HCT116 (cell line): Measurements from ENCODE around the gene PXMP2.

Experiments used
- EGR1 ChIP-seq: IDR thresholded peaks from 2 replicates; pipeline ENCODE4 v1.6.1; 2012; ENCODE audit warnings: low read depth
- EZH2 ChIP-seq: fragments of 200-600 bp; sonication (generic); IDR thresholded peaks from 2 replicates; pipeline ENCODE4 v1.6.1; 2017; ENCODE audit warnings: antibody characterized with exemption, mixed run types
- EZH2phosphoT487 ChIP-seq: fragments of 200-600 bp; IDR thresholded peaks from 2 replicates; pipeline ENCODE4 v1.6.1; 2018; ENCODE audit warnings: antibody characterized with exemption, borderline replicate concordance
- JUND ChIP-seq: IDR thresholded peaks from 2 replicates; pipeline ENCODE4 v1.6.1; 2012
- POLR2A ChIP-seq: IDR thresholded peaks from 2 replicates; pipeline ENCODE4 v1.7.0; 2011; ENCODE audit warnings: borderline replicate concordance; ENCODE audit not compliant: insufficient read depth, insufficient read length; ENCODE audit errors: extremely low read depth
- POLR2AphosphoS5 ChIP-seq: IDR thresholded peaks from 2 replicates; pipeline ENCODE4 v1.6.1; 2011; ENCODE audit warnings: mild to moderate bottlenecking, low read depth, low read length, moderate library complexity
- RAD21 ChIP-seq: IDR thresholded peaks from 2 replicates; pipeline ENCODE4 v1.6.1; 2012; ENCODE audit warnings: low read depth, mild to moderate bottlenecking
- SRF ChIP-seq: IDR thresholded peaks from 2 replicates; pipeline ENCODE4 v1.6.1; 2012; ENCODE audit warnings: low read depth
- YY1 ChIP-seq: IDR thresholded peaks from 2 replicates; pipeline ENCODE4 v1.6.1; 2011; ENCODE audit warnings: low read length, low read depth, moderate library complexity, mild to moderate bottlenecking; ENCODE audit not compliant: insufficient replicate concordance; ENCODE audit errors: extremely low read depth
- ZFX ChIP-seq: fragments of 450-650 bp; IDR thresholded peaks from 2 replicates; pipeline ENCODE4 v1.6.1; 2017
- ZNF274 ChIP-seq: fragments of 200-500 bp; sonication (Bioruptor generic); IDR thresholded peaks from 2 replicates; pipeline ENCODE4 v1.6.1; 2014; ENCODE audit warnings: mild to moderate bottlenecking, low read depth, low read length, inconsistent platforms
- TF ChIP-seq, protein P1 (sequence below), 3 experiments: fragments of 200-600 bp in 1 of 3; sonication (generic) in 1 of 3; IDR thresholded peaks in 2 of 3; conservative IDR thresholded peaks in 1 of 3; 2 replicates each; pipeline ENCODE4 v1.5.1; 2012 to 2017; ENCODE audit warnings: low read depth in 2 of 3, low read length in 2 of 3, antibody characterized with exemption in 1 of 3, borderline replicate concordance in 1 of 3, control low read depth in 1 of 3, mild to moderate bottlenecking in 1 of 3, mixed read lengths in 1 of 3, mixed run types in 1 of 3, moderate library complexity in 1 of 3; ENCODE audit not compliant: insufficient read depth in 1 of 3
- TF ChIP-seq, protein P2 (sequence below): IDR thresholded peaks from 2 replicates; pipeline ENCODE4 v1.6.1; 2012; ENCODE audit warnings: low read depth
- TF ChIP-seq, protein P3 (sequence below): IDR thresholded peaks from 2 replicates; pipeline ENCODE4 v1.6.1; 2012

DNA sequence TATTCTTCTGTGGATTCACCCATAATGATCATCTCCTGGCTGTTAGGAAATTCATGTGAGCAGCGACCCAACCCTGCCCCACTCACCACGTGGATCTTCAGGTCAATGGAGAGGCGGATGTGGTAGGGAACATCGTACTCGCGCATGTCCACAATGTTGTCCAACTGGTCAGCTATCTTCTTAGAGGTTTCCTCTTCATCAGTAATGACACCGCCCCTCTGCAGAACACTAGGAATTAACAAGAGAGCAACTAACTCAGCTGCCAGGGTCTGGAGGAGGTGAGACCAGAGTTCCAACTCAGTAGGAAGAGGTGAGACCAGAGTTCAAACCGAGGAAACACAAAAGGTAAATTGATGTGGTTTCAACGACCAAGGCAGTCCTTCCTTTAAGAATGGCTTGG, 9.9 kb upstream of the PXMP2 start:
- TF ChIP-seq EZH2 (no peak), POLR2A (no peak), POLR2AphosphoS5 (no peak), SRF (no peak), YY1 (no peak), RAD21 (no peak), EGR1 (no peak), ZNF274 (no peak), EZH2phosphoT487 (no peak), ZFX (no peak), JUND (no peak)
- TF ChIP-seq, protein P1, sequence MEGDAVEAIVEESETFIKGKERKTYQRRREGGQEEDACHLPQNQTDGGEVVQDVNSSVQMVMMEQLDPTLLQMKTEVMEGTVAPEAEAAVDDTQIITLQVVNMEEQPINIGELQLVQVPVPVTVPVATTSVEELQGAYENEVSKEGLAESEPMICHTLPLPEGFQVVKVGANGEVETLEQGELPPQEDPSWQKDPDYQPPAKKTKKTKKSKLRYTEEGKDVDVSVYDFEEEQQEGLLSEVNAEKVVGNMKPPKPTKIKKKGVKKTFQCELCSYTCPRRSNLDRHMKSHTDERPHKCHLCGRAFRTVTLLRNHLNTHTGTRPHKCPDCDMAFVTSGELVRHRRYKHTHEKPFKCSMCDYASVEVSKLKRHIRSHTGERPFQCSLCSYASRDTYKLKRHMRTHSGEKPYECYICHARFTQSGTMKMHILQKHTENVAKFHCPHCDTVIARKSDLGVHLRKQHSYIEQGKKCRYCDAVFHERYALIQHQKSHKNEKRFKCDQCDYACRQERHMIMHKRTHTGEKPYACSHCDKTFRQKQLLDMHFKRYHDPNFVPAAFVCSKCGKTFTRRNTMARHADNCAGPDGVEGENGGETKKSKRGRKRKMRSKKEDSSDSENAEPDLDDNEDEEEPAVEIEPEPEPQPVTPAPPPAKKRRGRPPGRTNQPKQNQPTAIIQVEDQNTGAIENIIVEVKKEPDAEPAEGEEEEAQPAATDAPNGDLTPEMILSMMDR (IDR thresholded peaks at IDR 0.05 in 2 of 3, conservative IDR thresholded peaks at IDR 0.05 in 1 of 3; ENCODE audit: borderline replicate concordance in 1 of 3, insufficient read depth in 1 of 3, low read depth in 2 of 3, low read length in 2 of 3), result no peak
- TF ChIP-seq, protein P2, sequence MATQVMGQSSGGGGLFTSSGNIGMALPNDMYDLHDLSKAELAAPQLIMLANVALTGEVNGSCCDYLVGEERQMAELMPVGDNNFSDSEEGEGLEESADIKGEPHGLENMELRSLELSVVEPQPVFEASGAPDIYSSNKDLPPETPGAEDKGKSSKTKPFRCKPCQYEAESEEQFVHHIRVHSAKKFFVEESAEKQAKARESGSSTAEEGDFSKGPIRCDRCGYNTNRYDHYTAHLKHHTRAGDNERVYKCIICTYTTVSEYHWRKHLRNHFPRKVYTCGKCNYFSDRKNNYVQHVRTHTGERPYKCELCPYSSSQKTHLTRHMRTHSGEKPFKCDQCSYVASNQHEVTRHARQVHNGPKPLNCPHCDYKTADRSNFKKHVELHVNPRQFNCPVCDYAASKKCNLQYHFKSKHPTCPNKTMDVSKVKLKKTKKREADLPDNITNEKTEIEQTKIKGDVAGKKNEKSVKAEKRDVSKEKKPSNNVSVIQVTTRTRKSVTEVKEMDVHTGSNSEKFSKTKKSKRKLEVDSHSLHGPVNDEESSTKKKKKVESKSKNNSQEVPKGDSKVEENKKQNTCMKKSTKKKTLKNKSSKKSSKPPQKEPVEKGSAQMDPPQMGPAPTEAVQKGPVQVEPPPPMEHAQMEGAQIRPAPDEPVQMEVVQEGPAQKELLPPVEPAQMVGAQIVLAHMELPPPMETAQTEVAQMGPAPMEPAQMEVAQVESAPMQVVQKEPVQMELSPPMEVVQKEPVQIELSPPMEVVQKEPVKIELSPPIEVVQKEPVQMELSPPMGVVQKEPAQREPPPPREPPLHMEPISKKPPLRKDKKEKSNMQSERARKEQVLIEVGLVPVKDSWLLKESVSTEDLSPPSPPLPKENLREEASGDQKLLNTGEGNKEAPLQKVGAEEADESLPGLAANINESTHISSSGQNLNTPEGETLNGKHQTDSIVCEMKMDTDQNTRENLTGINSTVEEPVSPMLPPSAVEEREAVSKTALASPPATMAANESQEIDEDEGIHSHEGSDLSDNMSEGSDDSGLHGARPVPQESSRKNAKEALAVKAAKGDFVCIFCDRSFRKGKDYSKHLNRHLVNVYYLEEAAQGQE, result no peak
- TF ChIP-seq, protein P3, sequence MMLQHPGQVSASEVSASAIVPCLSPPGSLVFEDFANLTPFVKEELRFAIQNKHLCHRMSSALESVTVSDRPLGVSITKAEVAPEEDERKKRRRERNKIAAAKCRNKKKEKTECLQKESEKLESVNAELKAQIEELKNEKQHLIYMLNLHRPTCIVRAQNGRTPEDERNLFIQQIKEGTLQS, result no peak
